Gastrocnemius medialis (tissue), 4 donors: ENCODE measurements around the gene CPM. TPM values are rescaled to one million over a fixed set of nuclear protein-coding genes. Genes with fewer than 3 reads are reported as not detected.

ENCODE experiments used
- ATAC-seq, 2 donors: fragments of 150-250 bp; one replicate each; pipeline ENCODE4 v1.9.1; 2016
- DNase-seq, 2 donors: peaks; one replicate each; pipeline ENCODE4 v3.0.0-alpha.2; 2019
- H3K27ac ChIP-seq, 4 donors: fragments of 200-600 bp; sonication (generic); 1 replicate in 1 of 4; 2 replicates in 3 of 4; pipeline ENCODE4 v1.5.1; 2016 to 2018; ENCODE audit warnings: mild to moderate bottlenecking in 2 of 4, moderate library complexity in 1 of 4
- H3K27me3 ChIP-seq, 3 donors: fragments of 200-600 bp; sonication (generic) in 2 of 3; 1 replicate in 1 of 3; 2 replicates in 2 of 3; pipeline versions ENCODE4 v1.5.1 to v1.6.0; 2016 to 2019; ENCODE audit warnings: mild to moderate bottlenecking in 1 of 3, moderate library complexity in 1 of 3
- H3K36me3 ChIP-seq, 2 donors: fragments of 200-600 bp; sonication (generic) in 1 of 2; one replicate each; pipeline ENCODE4 v1.5.1; 2017 to 2018
- H3K4me1 ChIP-seq, 2 donors: fragments of 200-600 bp; sonication (generic) in 1 of 2; one replicate each; pipeline ENCODE4 v1.5.1; 2016 to 2017; ENCODE audit warnings: mild to moderate bottlenecking in 2 of 2
- H3K4me3 ChIP-seq, 4 donors: fragments of 200-600 bp; sonication (generic) in 3 of 4; 1 replicate in 1 of 4; 2 replicates in 3 of 4; pipeline ENCODE4 v1.5.1; 2016 to 2019; ENCODE audit warnings: mild to moderate bottlenecking in 2 of 4
- H3K9me3 ChIP-seq, 3 donors: fragments of 200-600 bp; sonication (generic) in 2 of 3; 1 replicate in 1 of 3; 2 replicates in 2 of 3; pipeline ENCODE4 v1.5.1; 2016 to 2019
- POLR2A ChIP-seq, 2 donors: fragments of 450-650 bp; IDR thresholded peaks; one replicate each; pipeline ENCODE4 v1.6.1; 2017; ENCODE audit warnings: antibody characterized with exemption in 2 of 2, mild to moderate bottlenecking in 2 of 2, moderate library complexity in 2 of 2
- in situ Hi-C, 4 donors: fragments of 200-750 bp; cut with MboI; loops; one replicate each; pipeline versions ENCODE4 v1.15.0 to v1.8.0; 2017; ENCODE audit warnings: low sequenced_read_pairs in 4 of 4
- intact Hi-C: fragments of 100-400 bp; cut with DNase I; formaldehyde crosslinking; loops from one replicate; pipeline ENCODE4 v1.15.1; 2023; ENCODE audit warnings: low total_unique reads
- total RNA-seq, 4 donors: library from RNA; depleted of rRNA; stranded (reverse); fragments of >200 nt; gene quantifications; one replicate each; pipeline versions ENCODE4 v1.1.0 to v1.2.3, GENCODE V29; 2016
- TF ChIP-seq, protein P1 (sequence below), 5 experiments: fragments of 450-650 bp in 3 of 5; fragments of 200-600 bp in 2 of 5; sonication (generic) in 2 of 5; IDR thresholded peaks in 4 of 5; conservative IDR thresholded peaks in 1 of 5; 1 replicate in 4 of 5; 2 replicates in 1 of 5; pipeline ENCODE4 v1.5.1; 2016 to 2019; ENCODE audit warnings: antibody characterized with exemption in 5 of 5, mild to moderate bottlenecking in 3 of 5, moderate library complexity in 3 of 5

CPM gene
- total RNA-seq, 4 donors from 2014 or later = 12.9 to 78.4 (median 18.6) TPM

DNA sequence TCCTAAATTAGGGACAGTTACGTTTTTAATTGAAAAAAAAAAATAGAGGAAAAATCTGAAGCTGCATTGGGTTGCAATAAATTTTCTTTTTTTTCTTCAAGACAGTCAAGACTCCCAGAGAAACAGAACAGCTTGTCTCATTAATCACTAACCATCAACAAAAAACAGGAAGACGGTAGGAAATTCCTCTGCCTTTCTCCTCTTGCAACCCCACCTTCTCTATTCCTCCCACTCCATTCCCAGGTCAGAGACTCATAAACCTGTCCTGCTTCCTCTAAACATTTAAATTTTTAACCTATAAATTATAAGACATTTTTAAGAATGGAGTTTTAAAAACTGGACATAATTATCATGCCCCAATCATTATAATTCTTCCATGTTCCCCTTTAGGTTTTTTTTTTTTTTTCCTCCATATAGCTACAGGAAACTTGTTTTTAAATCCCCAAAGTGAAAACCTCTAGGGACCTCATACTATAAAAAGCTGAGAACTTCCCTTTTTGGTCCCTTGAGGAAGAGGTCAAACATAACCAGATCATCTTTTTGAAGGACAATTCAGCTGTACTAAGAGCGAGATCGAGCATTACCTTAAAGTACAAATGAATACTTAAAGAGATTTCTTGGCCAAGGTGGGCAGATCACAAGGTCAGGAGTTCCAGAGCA, 36.0 kb downstream of the CPM start:
- DNase-seq (no peak), ATAC-seq (no peak)
- Histone ChIP-seq H3K36me3 (no peaks in the 10 kb centered on the region), H3K4me3 (no peak overlapping the region), H3K9me3 (no peaks in the 10 kb centered on the region), H3K4me1 (no peaks in the 10 kb centered on the region), H3K27ac (peak overlapping the region; percentile 41 to 50 (median 43)), H3K27me3 (no peaks in the 10 kb centered on the region)
- in situ Hi-C loops = no loop called here
- intact Hi-C loops = no loop called here
- TF ChIP-seq, protein P1, sequence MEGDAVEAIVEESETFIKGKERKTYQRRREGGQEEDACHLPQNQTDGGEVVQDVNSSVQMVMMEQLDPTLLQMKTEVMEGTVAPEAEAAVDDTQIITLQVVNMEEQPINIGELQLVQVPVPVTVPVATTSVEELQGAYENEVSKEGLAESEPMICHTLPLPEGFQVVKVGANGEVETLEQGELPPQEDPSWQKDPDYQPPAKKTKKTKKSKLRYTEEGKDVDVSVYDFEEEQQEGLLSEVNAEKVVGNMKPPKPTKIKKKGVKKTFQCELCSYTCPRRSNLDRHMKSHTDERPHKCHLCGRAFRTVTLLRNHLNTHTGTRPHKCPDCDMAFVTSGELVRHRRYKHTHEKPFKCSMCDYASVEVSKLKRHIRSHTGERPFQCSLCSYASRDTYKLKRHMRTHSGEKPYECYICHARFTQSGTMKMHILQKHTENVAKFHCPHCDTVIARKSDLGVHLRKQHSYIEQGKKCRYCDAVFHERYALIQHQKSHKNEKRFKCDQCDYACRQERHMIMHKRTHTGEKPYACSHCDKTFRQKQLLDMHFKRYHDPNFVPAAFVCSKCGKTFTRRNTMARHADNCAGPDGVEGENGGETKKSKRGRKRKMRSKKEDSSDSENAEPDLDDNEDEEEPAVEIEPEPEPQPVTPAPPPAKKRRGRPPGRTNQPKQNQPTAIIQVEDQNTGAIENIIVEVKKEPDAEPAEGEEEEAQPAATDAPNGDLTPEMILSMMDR (IDR thresholded peaks at IDR 0.05 in 4 of 5, conservative IDR thresholded peaks at IDR 0.05 in 1 of 5) = no peak
- no peak for TF ChIP-seq POLR2A (IDR thresholded peaks at IDR 0.05)

DNA sequence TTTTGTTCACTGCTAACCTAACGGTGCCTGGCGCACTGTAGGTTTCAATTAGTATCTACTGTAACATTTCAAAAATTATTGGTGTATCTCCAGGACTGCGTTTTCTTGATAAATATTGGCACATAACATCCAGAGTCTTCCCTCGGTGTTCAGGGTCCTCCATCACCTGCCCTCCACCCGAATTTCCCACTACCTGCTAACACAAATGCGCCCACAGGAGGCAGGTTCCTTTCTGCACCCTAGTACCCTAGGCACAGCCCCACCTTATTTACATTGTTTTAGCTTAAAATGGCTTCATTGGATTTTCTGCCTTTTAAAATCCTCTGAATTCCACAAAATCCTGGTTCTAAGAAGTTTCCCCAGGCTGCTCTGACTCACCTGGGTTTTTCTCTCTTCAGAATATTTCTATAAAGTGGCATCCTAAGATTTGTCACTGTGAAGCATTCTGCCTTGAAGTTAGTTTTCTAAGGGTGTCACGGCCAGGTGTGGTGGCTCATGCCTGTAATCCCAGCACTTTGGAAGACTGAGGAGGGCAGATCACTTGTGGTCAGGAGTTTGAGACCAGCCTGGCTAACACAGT, 38.6 kb downstream of the CPM start:
- intact Hi-C loops (no loop called here), in situ Hi-C loops (no loop called here)
- Histone ChIP-seq H3K9me3 (no peaks in the 10 kb centered on the region), H3K27me3 (no peaks in the 10 kb centered on the region), H3K36me3 (no peaks in the 10 kb centered on the region), H3K4me3 (no peak overlapping the region), H3K4me1 (no peaks in the 10 kb centered on the region), H3K27ac (peak overlapping the region in 3 of 4 donors; percentile 18 to 52 (median 35))
- TF ChIP-seq, protein P1 (IDR thresholded peaks at IDR 0.05 in 4 of 5, conservative IDR thresholded peaks at IDR 0.05 in 1 of 5) = no peak
- no peak for TF ChIP-seq POLR2A (IDR thresholded peaks at IDR 0.05)
- ATAC-seq (no peak), DNase-seq (no peak)

DNA sequence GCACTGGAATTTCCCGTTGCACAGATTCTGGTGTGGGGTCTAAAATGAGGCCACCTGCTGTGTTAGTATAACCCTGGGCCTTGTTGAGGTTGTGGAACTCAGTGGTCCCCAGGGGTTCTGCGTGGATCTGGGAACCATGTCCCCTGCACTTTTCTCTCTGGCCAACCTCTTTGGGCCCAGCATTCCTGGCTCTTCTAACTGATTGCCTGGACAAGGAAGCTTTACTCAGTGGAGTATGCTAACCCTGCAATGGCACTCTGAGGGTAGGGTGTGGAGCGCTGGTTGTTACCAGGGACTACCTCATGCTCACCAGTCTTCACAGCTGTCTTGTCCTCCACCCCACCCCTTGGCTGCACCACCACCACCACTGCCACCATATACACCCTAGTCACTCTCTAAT, 39.2 kb downstream of the CPM start:
- DNase-seq (no peak), ATAC-seq (no peak)
- intact Hi-C loops = no loop called here
- Histone ChIP-seq H3K36me3 (no peaks in the 10 kb centered on the region), H3K4me3 (no peak overlapping the region), H3K27me3 (no peaks in the 10 kb centered on the region), H3K4me1 (no peaks in the 10 kb centered on the region), H3K9me3 (no peaks in the 10 kb centered on the region), H3K27ac (peak overlapping the region in 3 of 4 donors; percentile 18 to 49 (median 35))
- no peak for TF ChIP-seq POLR2A (IDR thresholded peaks at IDR 0.05)
- in situ Hi-C loops = no loop called here

DNA sequence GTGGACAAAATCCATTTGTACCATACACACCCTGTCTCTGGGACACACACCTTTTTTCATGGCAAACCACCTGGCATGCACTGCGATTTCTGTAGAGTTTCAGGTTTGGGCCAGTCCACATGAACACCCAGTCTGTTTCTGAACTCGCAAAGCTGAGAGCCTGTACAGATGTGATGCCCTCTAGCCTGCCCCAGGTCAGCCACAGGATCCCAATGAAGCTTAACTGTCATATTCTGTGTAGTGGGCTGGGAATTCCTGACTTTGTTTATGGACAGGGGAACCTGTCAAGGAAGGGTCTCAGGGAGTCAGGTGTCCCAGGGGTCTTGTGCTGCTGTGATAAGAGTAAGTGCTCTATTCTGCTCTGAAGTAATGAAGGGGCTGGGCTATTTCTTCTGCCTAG, 39.8 kb downstream of the CPM start:
- H3K27me3 ChIP-seq = no peaks in the 10 kb centered on the region
- peak overlapping the region in 2 of 4 donors; percentile 35 to 49 for H3K27ac ChIP-seq
- TF ChIP-seq, protein P1 (IDR thresholded peaks at IDR 0.05 in 4 of 5, conservative IDR thresholded peaks at IDR 0.05 in 1 of 5) = no peak
- TF ChIP-seq POLR2A (IDR thresholded peaks at IDR 0.05) = no peak
- no peak overlapping the region for H3K4me3 ChIP-seq
- no peaks in the 10 kb centered on the region for H3K36me3 ChIP-seq
- H3K9me3 ChIP-seq = no peaks in the 10 kb centered on the region
- H3K4me1 ChIP-seq = no peaks in the 10 kb centered on the region
- in situ Hi-C loops = no loop called here
- intact Hi-C loops = no loop called here
- no peak for DNase-seq
- ATAC-seq = no peak

DNA sequence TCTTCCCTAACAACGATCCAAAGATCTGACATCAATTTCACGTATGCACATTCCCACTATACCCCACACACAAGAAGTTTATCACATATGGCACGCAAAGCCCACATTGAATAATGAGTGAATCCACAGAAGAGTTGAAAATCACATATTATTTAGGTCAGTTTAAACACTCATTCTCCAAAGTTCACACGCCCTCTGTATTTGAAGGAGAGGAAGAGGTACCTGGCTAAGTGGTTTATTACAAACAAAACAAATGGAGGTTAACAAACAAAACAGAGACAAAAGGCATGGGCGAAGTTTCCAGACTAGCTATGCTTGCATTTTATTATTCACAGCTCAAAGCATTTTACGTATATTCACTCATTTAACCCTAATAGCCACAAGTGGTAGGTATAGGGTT, 41.8 kb downstream of the CPM start:
- no peaks in the 10 kb centered on the region for H3K4me1 ChIP-seq
- peak overlapping the region in 3 of 4 donors; percentile 11 to 50 (median 42) for H3K27ac ChIP-seq
- H3K27me3 ChIP-seq = no peaks in the 10 kb centered on the region
- TF ChIP-seq POLR2A (IDR thresholded peaks at IDR 0.05) = no peak
- TF ChIP-seq, protein P1 (IDR thresholded peaks at IDR 0.05 in 4 of 5, conservative IDR thresholded peaks at IDR 0.05 in 1 of 5) = no peak
- no peaks in the 10 kb centered on the region for H3K36me3 ChIP-seq
- H3K4me3 ChIP-seq = no peak overlapping the region
- ATAC-seq = no peak
- DNase-seq = no peak
- in situ Hi-C loops (no loop called here), intact Hi-C loops (no loop called here)
- no peaks in the 10 kb centered on the region for H3K9me3 ChIP-seq
